ENCODE measurements around the gene CNGA1. TPM values are rescaled to one million over a fixed set of nuclear protein-coding genes. Genes with fewer than 3 reads are reported as not detected.
"Not testable (repeated sequence)": the region's sequence is repeated elsewhere in the genome, so short reads cannot be mapped to it uniquely, and the experiment has no call there.

Gene CNGA1
- total RNA-seq, 2 donors from 2014 or later, result 0.28 TPM; not detected in 1

DNA sequence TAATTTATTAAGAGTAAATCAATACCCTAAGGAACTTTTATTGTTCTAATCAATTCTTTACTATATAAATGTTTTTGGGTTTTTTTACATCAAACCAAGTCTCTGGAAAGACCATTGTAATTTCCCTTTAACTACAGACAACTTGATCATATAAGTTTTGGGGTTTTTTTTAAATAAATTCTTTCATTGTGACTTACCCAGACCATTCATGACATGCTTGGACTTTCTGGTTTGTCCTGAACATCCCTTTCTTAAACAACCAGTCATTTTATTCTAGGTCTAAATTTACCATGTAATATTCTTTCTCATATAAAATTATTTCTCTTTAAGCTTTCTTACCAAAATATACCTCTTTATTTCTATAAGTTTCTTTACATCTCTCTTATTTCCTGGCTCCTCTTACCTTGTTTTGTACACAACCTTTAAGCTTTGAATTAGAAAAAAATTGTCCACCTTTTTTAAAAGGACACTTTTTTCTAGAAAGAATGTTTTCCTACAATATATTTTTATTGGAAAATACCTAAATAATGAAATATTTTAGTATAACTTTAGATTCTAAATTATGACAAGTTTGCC lies 8.4 kb downstream of the CNGA1 start:
- Histone ChIP-seq H3K4me1 (ENCODE audit: control insufficient read depth in 1 of 2, low read depth in 2 of 2) (no peaks in the 10 kb centered on the region), H3K27me3 (replicated peaks; ENCODE audit: insufficient read depth) (no peaks in the 10 kb centered on the region), H3K27ac (no peak overlapping the region), H3K9me3 (no peaks in the 10 kb centered on the region), H3K36me3 (no peaks in the 10 kb centered on the region), H3K4me3 (no peak overlapping the region)
- DNase-seq (ENCODE audit: low spot score) (no peak), ATAC-seq (ENCODE audit: insufficient number of reproducible peaks, low FRiP score, low read depth) (no peak)
- TF ChIP-seq, protein P1, sequence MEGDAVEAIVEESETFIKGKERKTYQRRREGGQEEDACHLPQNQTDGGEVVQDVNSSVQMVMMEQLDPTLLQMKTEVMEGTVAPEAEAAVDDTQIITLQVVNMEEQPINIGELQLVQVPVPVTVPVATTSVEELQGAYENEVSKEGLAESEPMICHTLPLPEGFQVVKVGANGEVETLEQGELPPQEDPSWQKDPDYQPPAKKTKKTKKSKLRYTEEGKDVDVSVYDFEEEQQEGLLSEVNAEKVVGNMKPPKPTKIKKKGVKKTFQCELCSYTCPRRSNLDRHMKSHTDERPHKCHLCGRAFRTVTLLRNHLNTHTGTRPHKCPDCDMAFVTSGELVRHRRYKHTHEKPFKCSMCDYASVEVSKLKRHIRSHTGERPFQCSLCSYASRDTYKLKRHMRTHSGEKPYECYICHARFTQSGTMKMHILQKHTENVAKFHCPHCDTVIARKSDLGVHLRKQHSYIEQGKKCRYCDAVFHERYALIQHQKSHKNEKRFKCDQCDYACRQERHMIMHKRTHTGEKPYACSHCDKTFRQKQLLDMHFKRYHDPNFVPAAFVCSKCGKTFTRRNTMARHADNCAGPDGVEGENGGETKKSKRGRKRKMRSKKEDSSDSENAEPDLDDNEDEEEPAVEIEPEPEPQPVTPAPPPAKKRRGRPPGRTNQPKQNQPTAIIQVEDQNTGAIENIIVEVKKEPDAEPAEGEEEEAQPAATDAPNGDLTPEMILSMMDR (IDR thresholded peaks at IDR 0.05), result no peak

DNA sequence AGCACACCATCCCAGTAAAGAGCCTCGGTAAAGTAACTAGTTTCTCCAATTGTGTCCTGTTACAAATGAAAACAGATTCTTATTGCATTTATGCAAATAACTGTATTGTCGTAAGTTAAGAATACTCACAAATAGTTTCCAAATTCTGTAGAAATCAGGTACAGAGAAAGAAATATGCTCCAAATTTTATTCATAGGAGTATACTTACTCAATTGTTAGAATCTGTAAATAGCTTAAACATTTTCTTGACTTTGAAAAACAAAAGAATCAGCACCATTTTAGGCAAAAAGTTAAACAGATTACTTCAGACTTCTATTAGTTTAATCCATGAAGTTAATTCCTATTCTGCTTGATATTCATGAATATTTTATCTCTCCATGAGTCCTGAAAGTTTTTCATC lies 10.7 kb downstream of the CNGA1 start:
- Histone ChIP-seq H3K4me3 (no peak overlapping the region), H3K36me3 (no peaks in the 10 kb centered on the region), H3K27me3 (replicated peaks; ENCODE audit: insufficient read depth) (no peaks in the 10 kb centered on the region), H3K9me3 (no peaks in the 10 kb centered on the region), H3K27ac (no peak overlapping the region), H3K4me1 (ENCODE audit: control insufficient read depth in 1 of 2, low read depth in 2 of 2) (no peaks in the 10 kb centered on the region)
- DNase-seq (ENCODE audit: low spot score) (no peak), ATAC-seq (ENCODE audit: insufficient number of reproducible peaks, low FRiP score, low read depth) (no peak)
- TF ChIP-seq, protein P1 (IDR thresholded peaks at IDR 0.05), result no peak

DNA sequence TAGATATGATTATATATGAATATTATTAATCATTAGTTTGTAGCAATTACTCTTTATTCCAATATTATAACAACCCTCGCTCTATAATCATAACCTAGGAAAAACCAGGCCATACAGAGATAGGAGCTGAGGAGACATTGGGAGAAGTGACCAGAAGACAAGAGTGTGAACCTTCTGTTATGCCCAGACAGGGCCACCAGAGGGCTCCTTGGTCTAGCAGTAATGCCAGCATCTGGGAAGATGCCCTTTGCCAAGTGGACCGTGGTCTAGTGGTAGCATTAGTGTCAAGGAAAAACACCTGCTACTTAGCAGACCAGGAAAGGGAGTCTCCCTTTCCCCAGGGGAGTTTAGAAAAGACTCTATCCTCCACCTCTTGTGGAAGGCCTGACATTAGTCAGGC lies 12.9 kb downstream of the CNGA1 start:
- H3K27me3 ChIP-seq (replicated peaks; ENCODE audit: insufficient read depth); DNase-seq (ENCODE audit: low spot score); H3K27ac ChIP-seq; ATAC-seq (ENCODE audit: insufficient number of reproducible peaks, low FRiP score, low read depth); H3K4me3 ChIP-seq; H3K9me3 ChIP-seq; H3K36me3 ChIP-seq; H3K4me1 ChIP-seq (ENCODE audit: control insufficient read depth in 1 of 2, low read depth in 2 of 2): not testable (repeated sequence)
- TF ChIP-seq, protein P1 (IDR thresholded peaks at IDR 0.05), result peak; percentile 50

DNA sequence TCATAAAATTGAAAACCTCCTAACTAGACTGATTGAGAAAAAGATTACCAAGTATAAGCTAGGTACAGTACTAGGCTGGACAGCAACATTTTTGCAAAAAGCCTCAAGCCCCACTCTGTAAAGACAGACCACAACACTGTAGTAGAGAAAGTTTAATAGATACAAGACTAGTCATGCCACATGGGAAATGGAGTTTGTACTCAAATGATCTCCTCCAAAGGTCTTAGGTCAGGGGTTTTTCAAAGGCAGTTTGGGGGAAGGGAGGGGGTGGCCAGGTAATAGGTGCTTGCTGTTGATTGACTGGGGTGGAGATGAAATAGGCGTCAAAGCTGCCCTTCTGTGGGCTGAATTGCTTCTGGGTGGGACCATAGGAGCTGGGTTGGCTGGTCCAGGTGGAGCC lies 14.2 kb downstream of the CNGA1 start:
- Histone ChIP-seq H3K27ac (no peak overlapping the region), H3K36me3 (no peaks in the 10 kb centered on the region), H3K9me3 (peaks cover 5% of the 10 kb centered on the region), H3K4me3 (no peak overlapping the region), H3K27me3 (replicated peaks; ENCODE audit: insufficient read depth) (no peaks in the 10 kb centered on the region), H3K4me1 (ENCODE audit: control insufficient read depth in 1 of 2, low read depth in 2 of 2) (no peaks in the 10 kb centered on the region)
- TF ChIP-seq, protein P1 (IDR thresholded peaks at IDR 0.05), result no peak
- DNase-seq (ENCODE audit: low spot score) (no peak), ATAC-seq (ENCODE audit: insufficient number of reproducible peaks, low FRiP score, low read depth) (no peak)

DNA sequence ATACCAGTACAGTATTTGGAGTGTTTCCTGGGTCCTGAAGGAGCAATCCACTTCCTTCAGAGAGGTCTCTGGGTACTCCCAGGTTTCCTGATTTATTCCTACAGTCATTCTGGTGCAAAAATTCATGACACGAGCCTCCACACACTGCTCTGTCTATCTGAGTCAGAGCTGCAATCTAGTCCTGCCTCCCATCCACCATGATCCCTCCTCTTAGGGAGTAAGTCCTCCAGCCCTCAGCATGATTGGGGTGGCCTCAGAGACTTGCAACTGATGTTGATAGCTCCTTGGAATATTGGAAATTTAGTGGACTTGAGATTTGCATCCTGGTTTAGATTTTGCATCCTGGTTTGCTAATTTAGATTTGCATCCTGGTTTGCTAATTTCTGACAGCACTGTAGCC lies 20.5 kb downstream of the CNGA1 start:
- TF ChIP-seq, protein P1 (IDR thresholded peaks at IDR 0.05), result no peak
- DNase-seq (ENCODE audit: low spot score), result no peak
- Histone ChIP-seq H3K27ac (no peak overlapping the region), H3K27me3 (replicated peaks; ENCODE audit: insufficient read depth) (no peaks in the 10 kb centered on the region), H3K36me3 (no peaks in the 10 kb centered on the region), H3K9me3 (peaks cover 8% of the 10 kb centered on the region), H3K4me3 (no peak overlapping the region), H3K4me1 (ENCODE audit: control insufficient read depth in 1 of 2, low read depth in 2 of 2) (no peaks in the 10 kb centered on the region)
- ATAC-seq (ENCODE audit: insufficient number of reproducible peaks, low FRiP score, low read depth), result no peak

DNA sequence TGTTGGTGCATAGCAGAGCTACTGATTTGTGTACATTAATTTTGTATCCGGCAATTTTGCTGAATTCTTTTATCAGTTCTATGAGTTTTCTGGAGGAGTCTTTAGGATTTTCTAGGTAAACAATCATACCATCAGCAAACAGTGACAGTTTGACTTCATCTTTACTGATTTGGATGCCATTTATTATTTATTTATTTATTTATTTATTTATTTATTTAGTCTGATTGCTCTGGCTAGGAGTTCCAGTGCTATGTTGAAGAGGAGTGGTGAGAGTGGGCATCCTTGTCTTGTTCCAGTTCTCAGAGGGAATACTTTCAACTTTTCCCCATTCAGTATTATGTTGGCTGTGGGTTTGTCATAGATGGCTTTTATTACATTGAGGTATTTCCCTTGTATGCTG lies 24.0 kb downstream of the CNGA1 start:
- not testable (repeated sequence) for H3K27ac ChIP-seq; H3K4me1 ChIP-seq (ENCODE audit: control insufficient read depth in 1 of 2, low read depth in 2 of 2); H3K9me3 ChIP-seq; H3K27me3 ChIP-seq (replicated peaks; ENCODE audit: insufficient read depth); H3K36me3 ChIP-seq; H3K4me3 ChIP-seq; ATAC-seq (ENCODE audit: insufficient number of reproducible peaks, low FRiP score, low read depth); DNase-seq (ENCODE audit: low spot score)

All from thoracic aorta (tissue), 2 donors.